ENCODE measurements around the gene CACNA2D2. TPM values are rescaled to one million over a fixed set of nuclear protein-coding genes. Genes with fewer than 3 reads are reported as not detected.

Gene CACNA2D2
- total and polyA plus RNA-seq, 2 of the 13 experiments (the other 11 are each of a cell fraction or from before 2014, with no cell fraction given) = not detected

- TF ChIP-seq ZHX2 (IDR thresholded peaks at IDR 0.05; ENCODE audit: low read depth) (no peak; the same call in 1 of the 2 replicates), ZHX2 (CRISPR knock-in tag; IDR thresholded peaks at IDR 0.05; ENCODE audit: borderline replicate concordance) (peak; percentile 37; the same call in 1 of the 2 replicates), AFF4 (CRISPR knock-in tag; IDR thresholded peaks at IDR 0.05) (no peak), HNF1A (IDR thresholded peaks at IDR 0.05; ENCODE audit: low read depth) (no peak), HNF1A (CRISPR knock-in tag; IDR thresholded peaks at IDR 0.05; ENCODE audit: borderline replicate concordance) (0 out of 2 replicates have a peak, but pooled peaks have one; percentile 50), HNF4A (CRISPR knock-in tag; IDR thresholded peaks at IDR 0.05) (no peak), LRRFIP1 (CRISPR knock-in tag; conservative IDR thresholded peaks at IDR 0.05) (no peak), ZNF749 (CRISPR knock-in tag; IDR thresholded peaks at IDR 0.05; ENCODE audit: borderline replicate concordance) (no peak), PCBP1 (IDR thresholded peaks at IDR 0.05; ENCODE audit: borderline replicate concordance, low read depth, low read length) (0 out of 2 replicates have a peak, but pooled peaks have one; percentile 26), U2AF2 (IDR thresholded peaks at IDR 0.05; ENCODE audit: low read depth, low read length) (no peak), NFATC3 (CRISPR knock-in tag; IDR thresholded peaks at IDR 0.05) (no peak), GZF1 (CRISPR knock-in tag; IDR thresholded peaks at IDR 0.05) (no peak)
Measured at GRCh38 chr3:50337175-50337861, 166.1 kb downstream of the CACNA2D2 start (continued).

All from HepG2 (cell line).